Activated CD4-positive, CD25-positive, alpha-beta regulatory T cell treated with anti-CD3 and anti-CD28 coated beads, Interleukin-2, amount 50 U/mL, for 16 hours (primary cell): ENCODE results near the gene MROH9.
"Not testable (repeated sequence)": the region's sequence is repeated elsewhere in the genome, so short reads cannot be mapped to it uniquely, and the experiment has no call there.

ENCODE experiments used
- DNase-seq: peaks from one replicate; pipeline ENCODE4 v3.0.0-alpha.2; 2020; ENCODE audit warnings: low read depth, low spot score

MROH9 gene

GRCh38 chr1:170935231-170935630, at the start of gene MROH9:
Gene MROH9, plus strand, starts transcription at chr1:170935534. Its CDS starts 10,023 bp downstream, at chr1:170945557.
- no peak for DNase-seq

DNA sequence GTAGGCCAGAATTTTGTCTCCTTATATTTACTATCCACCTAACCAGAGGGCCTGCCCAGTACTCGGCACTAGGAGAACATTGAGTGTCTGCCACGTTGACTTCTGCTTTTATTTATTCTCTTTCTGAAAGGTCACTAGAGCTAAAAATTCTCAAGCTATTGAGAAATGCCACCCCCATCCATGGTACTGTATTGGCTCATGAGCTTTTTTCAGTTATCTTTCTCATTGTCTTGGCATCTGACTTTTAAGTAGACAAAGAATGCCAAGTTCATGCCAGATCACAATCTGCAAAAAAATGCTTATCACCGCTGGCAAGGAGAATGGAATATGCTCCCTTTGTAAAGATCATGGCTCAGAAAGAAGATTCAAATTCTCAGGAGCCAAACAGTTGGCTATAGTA, 49.8 kb upstream of the MROH9 start:
- no peak for DNase-seq

GRCh38 chr1:170886460-170886859, 48.9 kb upstream of the MROH9 start:
- DNase-seq = no peak

DNA sequence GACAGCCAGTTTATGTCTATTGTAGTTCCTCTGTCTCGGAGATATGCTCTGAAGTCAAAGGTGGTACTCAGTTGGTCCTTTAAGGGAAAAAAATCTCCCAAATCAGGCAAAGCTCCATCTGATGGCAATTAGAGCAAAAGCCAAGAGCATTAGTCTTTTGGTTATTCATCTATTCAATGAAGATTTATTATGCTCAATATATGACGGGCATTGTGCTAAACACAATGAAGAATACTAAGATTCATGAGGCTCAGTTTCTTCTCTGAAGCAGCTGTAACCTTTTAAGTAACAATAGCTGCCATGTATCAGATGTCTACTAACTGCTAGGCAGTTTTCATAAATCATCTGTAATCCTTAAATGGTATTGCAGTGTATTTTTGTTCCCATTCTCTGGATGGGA, 47.6 kb upstream of the MROH9 start:
- DNase-seq = no peak

- no peak for DNase-seq
Measured at GRCh38 chr1:170891872-170892271, 43.5 kb upstream of the MROH9 start.

DNA sequence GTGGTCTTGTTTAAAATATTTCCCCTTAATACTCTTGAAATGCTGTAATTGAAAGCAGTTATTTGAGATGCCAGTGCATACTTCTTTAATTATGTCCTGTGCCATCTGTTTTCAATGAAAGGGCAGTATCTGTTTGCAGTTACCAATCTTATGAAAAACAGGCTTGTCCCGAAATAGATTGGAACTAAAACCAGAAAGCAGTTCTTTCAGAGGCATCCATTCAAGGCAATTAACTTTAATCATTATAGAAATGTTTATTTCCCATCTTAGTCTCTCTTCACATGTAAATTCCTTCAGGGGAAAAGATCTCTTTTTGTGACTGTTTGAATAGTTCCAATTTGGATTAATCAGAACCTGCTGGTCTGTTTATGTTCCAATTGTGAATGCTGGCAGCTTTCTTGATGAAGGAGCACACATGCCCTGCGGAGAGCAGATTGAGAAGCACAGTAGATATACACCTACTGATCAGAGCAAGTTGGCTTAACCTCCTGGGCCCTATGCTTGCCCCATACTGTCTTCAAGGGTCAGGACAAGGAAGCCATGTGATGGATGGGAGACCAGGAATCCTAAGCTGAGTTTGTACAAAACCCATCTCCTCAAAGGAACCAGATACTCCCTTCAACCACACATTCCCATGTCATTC, 41.6 kb upstream of the MROH9 start:
- no peak for DNase-seq

GRCh38 chr1:170903961-170904360, 31.4 kb upstream of the MROH9 start:
- DNase-seq = no peak

DNA sequence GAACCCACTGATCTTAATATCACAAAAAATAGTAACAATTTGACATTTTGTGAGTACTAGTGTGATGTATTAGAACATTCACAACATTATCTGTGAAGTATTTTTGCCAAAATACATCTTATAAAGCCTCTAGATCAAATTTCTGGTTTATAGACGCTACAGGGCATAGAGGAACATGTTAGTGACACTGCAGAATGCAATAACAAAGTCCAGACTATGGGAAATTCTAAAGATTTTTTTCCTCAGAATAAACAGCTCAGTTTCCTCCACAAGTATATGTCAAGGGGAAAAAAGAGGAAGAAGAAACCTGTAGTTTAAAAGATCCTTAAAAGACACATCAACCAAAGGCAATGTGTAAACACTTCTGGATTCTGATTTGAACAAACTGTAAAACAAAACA, 26.4 kb upstream of the MROH9 start:
- no peak for DNase-seq

- no peak for DNase-seq
Measured at GRCh38 chr1:170910273-170910672, 25.1 kb upstream of the MROH9 start.

- no peak for DNase-seq
Measured at GRCh38 chr1:170917373-170917772, 18.0 kb upstream of the MROH9 start.

DNA sequence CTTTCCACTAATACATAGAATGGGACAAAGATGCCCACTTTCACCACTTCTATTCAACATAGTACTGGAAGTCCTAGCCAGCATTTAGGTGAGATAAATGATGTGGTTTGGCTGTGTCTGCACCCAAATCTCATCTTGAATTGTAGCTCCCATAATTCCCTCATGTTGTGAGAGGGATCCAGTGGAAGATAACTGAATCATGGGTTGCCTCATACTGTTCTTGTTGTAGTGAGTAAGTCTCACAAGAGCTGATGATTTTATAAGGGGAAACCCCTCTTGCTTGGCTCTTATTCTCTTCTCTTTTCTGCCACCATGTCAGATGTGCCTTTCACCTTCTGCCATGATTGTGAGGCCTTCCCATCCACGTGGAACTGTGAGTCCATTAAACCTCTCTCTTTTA, 10.7 kb upstream of the MROH9 start:
- not testable (repeated sequence) for DNase-seq

DNA sequence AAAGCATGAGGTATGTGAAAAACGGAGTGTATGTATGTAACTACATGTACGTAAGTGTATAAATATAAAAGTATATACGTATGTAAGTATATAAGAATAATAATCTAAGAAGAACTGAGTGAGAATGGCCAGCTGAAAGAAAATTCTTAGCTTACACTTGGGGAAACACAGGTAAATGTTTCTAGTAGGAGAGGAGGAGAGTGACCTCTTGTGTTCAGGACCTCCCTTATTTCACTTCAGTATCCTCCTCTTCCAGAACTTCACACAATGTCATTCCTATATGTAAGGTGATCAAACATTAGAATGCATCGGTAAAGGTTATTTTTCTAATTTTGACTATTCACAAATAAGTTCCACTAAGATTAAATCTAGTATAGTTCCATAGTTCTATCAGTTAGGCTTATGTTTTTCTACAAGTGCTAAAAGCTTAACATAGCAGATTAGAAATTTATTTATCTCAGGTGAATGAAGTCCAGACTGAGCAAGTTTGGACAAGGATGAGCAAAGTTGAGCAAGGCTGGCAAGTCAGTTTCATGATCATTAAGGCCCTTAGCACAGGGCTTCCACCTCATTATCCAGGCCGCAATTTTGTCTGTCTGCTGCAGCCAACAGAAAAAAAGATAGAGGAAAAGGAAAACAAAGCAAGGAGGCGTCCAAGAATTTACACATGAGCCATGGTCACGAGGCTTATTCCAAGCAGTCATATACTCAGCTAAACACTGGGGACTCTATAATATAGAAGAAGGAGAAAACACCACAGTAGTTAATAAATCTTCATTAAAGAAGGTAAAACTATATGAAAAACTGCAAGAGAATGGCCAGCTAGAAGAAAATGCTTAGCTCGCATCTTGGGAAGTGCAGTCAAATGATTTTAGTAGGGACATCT, 7.1 kb upstream of the MROH9 start:
- no peak for DNase-seq

GRCh38 chr1:170929412-170929834, 5.9 kb upstream of the MROH9 start:
- DNase-seq = no peak

DNA sequence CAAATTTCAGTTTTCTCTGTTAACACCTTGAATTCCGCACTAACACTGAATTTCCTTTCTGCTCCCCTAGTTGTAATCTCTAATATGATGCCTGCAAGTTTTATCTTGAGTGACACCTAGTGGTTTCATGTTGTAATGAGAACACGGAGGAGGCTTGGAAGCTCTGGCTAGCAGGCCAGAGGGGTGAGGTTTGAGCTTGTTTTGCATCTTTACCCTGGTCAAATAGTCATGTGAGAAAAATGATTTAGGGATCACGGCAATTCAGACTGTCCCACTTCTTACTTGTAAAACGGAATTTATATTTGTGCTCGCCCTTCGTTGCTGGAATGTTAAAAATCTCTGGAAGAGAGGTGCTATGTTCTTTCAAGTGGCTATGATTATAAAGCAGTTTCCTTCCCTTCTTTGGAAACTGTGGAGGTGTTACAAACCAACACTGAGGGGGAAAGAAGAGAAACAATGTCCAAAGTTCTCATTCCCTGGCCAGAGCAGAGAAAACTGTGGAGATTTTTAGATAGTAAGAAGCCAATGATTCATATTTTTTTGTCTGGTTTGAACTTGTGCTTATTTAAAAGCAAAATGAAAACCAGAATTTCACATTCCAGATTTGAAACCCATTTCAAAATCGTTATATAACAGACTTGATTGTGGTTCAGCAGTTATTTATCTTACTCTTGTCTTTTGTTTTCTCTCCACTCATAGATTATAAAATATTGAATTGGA, 5.3 kb upstream of the MROH9 start:
- DNase-seq = no peak

- no peak for DNase-seq
Measured at GRCh38 chr1:170931650-170932049, 3.7 kb upstream of the MROH9 start.

GRCh38 chr1:170932236-170932635, 3.1 kb upstream of the MROH9 start:
- no peak for DNase-seq

DNA sequence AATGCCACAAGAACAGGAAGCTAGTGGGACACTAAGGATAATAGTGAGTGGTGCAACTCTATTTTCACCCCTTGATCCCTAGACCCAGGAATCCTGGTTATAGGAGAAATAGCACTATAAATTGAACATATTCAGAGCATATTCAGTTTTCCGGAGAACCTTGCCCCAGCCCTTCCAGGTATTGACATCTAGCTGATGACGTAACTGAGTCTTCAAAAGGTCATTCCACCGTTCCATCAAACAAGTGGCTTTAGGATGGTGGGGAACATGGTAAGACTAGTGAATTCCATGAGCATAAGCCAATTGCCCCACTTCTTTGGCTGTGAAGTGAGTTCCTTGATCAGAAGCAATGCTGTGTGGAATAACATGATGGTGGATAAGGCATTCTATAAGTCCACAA, 2.9 kb downstream of the MROH9 start:
- no peak for DNase-seq

DNA sequence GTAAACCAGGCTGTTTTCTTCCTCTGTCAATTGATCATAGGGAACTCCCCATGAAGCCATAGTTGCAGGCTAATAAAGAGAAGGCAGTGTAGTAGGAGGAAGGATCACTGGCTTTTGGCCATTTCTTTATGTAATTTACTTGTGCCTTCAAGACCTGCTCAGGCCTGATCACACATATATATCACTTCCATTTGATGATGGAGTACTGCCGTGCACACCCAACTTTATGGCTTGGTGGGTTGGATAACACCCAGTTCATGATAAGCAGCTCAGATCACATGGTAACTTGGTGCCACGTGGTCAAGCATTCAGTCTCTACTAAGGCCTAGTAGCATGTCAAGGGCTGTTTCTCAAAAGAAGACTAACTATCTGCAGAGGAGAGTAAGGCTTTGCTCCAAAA, 4.1 kb downstream of the MROH9 start:
- DNase-seq = no peak

- not testable (repeated sequence) for DNase-seq
Measured at GRCh38 chr1:170951744-170952143, 16.4 kb downstream of the MROH9 start.

- no peak for DNase-seq
Measured at GRCh38 chr1:170959385-170959784, 24.1 kb downstream of the MROH9 start.

- no peak for DNase-seq
Measured at GRCh38 chr1:170964506-170964905, 29.2 kb downstream of the MROH9 start.
